ENCODE measurements around the gene SAE1.

GRCh38 chr19:47130120-47130588 lies 481 bp upstream of the SAE1 start:
- TF ChIP-seq CTCF (conservative IDR thresholded peaks at IDR 0.05) (no peak), ZFX (IDR thresholded peaks at IDR 0.05) (no peak)
